Stomach (tissue), 9 donors: ENCODE measurements around the gene TRAPPC3. TPM values are rescaled to one million over a fixed set of nuclear protein-coding genes. Genes with fewer than 3 reads are reported as not detected.

Experiments used
- DNase-seq, 2 donors: peaks; one replicate each; pipeline versions ENCODE4 v3.0.0 to v3.0.0-alpha.2; 2013 to 2019
- H3K27ac ChIP-seq, 5 donors: fragments of 200-600 bp in 4 of 5; sonication (generic) in 4 of 5; one replicate each; pipeline ENCODE4 v1.5.1; 2013 to 2019; ENCODE audit warnings: mild to moderate bottlenecking in 1 of 5, moderate library complexity in 1 of 5
- H3K27me3 ChIP-seq, 3 donors: fragments of 200-600 bp; sonication (generic); one replicate each; pipeline ENCODE4 v1.5.1; 2017 to 2019; ENCODE audit warnings: mixed run types in 1 of 3
- H3K36me3 ChIP-seq, 4 donors: fragments of 200-600 bp; sonication (generic); 1 replicate in 3 of 4; 2 replicates in 1 of 4; pipeline ENCODE4 v1.5.1; 2016 to 2019
- H3K4me1 ChIP-seq, 4 donors: fragments of 200-600 bp; sonication (generic); one replicate each; pipeline ENCODE4 v1.5.1; 2016 to 2019
- H3K4me3 ChIP-seq, 4 donors: fragments of 200-600 bp; sonication (generic) in 3 of 4; one replicate each; pipeline ENCODE4 v1.5.1; 2016 to 2019; ENCODE audit warnings: mild to moderate bottlenecking in 1 of 4
- H3K9me3 ChIP-seq, 4 donors: fragments of 200-600 bp; sonication (generic); one replicate each; pipeline ENCODE4 v1.5.1; 2016 to 2019
- EP300 ChIP-seq: sonication (generic); formaldehyde crosslinking; IDR thresholded peaks from one replicate; pipeline ENCODE4 v1.6.1; 2017; ENCODE audit warnings: antibody characterized with exemption
- POLR2A ChIP-seq, 4 donors: fragments of 450-650 bp; IDR thresholded peaks; one replicate each; pipeline ENCODE4 v1.6.1; 2016; ENCODE audit warnings: antibody characterized with exemption in 4 of 4, control low read depth in 2 of 4, mild to moderate bottlenecking in 1 of 4, moderate library complexity in 1 of 4
- POLR2AphosphoS5 ChIP-seq, 3 donors: sonication (generic); formaldehyde crosslinking; IDR thresholded peaks; one replicate each; pipeline ENCODE4 v1.6.1; 2016; ENCODE audit warnings: antibody characterized with exemption in 3 of 3
- WGBS, 5 donors: extraction: QIAGEN DNeasy Blood & Tissue Kit in 3 of 5; methylation state at CpG; one replicate each; pipeline versions ENCODE4 v1.1.5 to v1.1.7; 2013 to 2018; 5-methylcytosine and 5-hydroxymethylcytosine counted together
- intact Hi-C: fragments of 100-400 bp; cut with DNase I; formaldehyde crosslinking; loops from one replicate; pipeline ENCODE4 v1.15.1; 2023; ENCODE audit warnings: low total_unique reads
- polyA plus RNA-seq, 3 donors: library from polyadenylated mRNA; stranded (reverse); fragments of 200-250 nt; gene quantifications; one replicate each; pipeline ENCODE4 v1.2.3, GENCODE V29; 2013
- total RNA-seq, 5 donors: library from RNA; depleted of rRNA; stranded (reverse); fragments of >200 nt; gene quantifications; one replicate each; pipeline versions ENCODE4 v1.1.0 to v1.2.3, GENCODE V29; 2014 to 2016
- TF ChIP-seq, protein P1 (sequence below), 7 experiments: fragments of 450-650 bp in 4 of 7; fragments of 200-600 bp in 3 of 7; sonication (generic) in 3 of 7; IDR thresholded peaks; one replicate each; pipeline ENCODE4 v1.5.1; 2016 to 2019; ENCODE audit warnings: antibody characterized with exemption in 7 of 7, control low read depth in 2 of 7, mild to moderate bottlenecking in 1 of 7
- donor health status: healthy with polysubstance abuse.
- donor health status: Bipolar disorder and iron deficiency.
- donor health status: healthy.

TRAPPC3 gene
- total and polyA plus RNA-seq, 8 donors: 8.9 to 64.0 (median 60.9) TPM

DNA sequence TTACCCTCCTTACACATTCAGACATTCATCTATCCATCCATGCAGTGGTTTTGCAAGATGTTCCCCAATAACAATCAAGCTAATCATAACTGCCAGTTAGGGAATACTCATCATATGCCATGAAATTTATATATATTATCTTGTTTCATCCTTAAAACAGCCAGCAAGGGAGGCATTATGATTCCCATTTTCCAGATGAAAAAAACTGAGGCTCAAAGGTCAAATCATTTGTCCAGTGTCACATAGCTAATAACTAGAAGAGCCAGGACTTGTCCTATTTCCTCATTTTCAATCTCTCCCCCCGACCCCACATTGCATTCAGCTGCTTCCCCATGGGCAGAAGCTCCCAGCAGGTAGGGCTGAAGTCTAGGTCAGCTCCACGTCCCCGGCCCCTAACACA lies 17.3 kb downstream of the TRAPPC3 start:
- no peak overlapping the region for H3K4me3 ChIP-seq
- 74 to 86% (median 77%) methylated on average over 3 of the region's 3 CpGs for WGBS, 5 donors
- TF ChIP-seq POLR2AphosphoS5 (IDR thresholded peaks at IDR 0.05) (no peak), EP300 (no peak), POLR2A (IDR thresholded peaks at IDR 0.05) (no peak)
- TF ChIP-seq, protein P1, sequence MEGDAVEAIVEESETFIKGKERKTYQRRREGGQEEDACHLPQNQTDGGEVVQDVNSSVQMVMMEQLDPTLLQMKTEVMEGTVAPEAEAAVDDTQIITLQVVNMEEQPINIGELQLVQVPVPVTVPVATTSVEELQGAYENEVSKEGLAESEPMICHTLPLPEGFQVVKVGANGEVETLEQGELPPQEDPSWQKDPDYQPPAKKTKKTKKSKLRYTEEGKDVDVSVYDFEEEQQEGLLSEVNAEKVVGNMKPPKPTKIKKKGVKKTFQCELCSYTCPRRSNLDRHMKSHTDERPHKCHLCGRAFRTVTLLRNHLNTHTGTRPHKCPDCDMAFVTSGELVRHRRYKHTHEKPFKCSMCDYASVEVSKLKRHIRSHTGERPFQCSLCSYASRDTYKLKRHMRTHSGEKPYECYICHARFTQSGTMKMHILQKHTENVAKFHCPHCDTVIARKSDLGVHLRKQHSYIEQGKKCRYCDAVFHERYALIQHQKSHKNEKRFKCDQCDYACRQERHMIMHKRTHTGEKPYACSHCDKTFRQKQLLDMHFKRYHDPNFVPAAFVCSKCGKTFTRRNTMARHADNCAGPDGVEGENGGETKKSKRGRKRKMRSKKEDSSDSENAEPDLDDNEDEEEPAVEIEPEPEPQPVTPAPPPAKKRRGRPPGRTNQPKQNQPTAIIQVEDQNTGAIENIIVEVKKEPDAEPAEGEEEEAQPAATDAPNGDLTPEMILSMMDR (IDR thresholded peaks at IDR 0.05): no peak
- H3K9me3 ChIP-seq: no peaks in the 10 kb centered on the region
- H3K4me1 ChIP-seq: peaks cover 9 to 43% (median 34%) of the 10 kb centered on the region in 4 donors
- H3K36me3 ChIP-seq: peaks cover 3 to 13% (median 12%) of the 10 kb centered on the region in 4 donors
- no peak for DNase-seq
- H3K27ac ChIP-seq: no peak overlapping the region
- intact Hi-C loops: no loop called here
- no peaks in the 10 kb centered on the region for H3K27me3 ChIP-seq

DNA sequence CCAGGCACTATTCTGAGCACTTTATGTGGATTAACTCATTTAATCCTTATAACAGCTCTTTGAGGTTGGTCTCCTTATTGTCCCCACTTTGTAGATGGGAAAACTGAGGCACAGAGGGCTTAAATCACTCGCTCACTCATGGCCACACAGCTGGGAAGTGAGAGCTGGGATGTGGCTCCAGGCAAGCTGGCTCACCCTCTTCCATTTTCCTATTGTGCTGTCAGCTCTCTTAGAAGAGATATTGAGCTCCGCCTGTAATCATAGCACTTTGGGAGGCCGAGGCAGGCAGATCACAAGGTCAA lies 20.4 kb downstream of the TRAPPC3 start:
- Histone ChIP-seq H3K27me3 (peaks cover 0 to 24% (median 17%) of the 10 kb centered on the region in 3 donors), H3K27ac (no peak overlapping the region), H3K4me3 (no peak overlapping the region), H3K36me3 (no peaks in the 10 kb centered on the region), H3K4me1 (peaks cover 12 to 37% (median 24%) of the 10 kb centered on the region in 4 donors), H3K9me3 (no peaks in the 10 kb centered on the region)
- TF ChIP-seq, protein P1 (IDR thresholded peaks at IDR 0.05): no peak
- TF ChIP-seq EP300 (no peak), POLR2AphosphoS5 (IDR thresholded peaks at IDR 0.05) (no peak), POLR2A (IDR thresholded peaks at IDR 0.05) (no peak)
- intact Hi-C loops: no loop called here
- DNase-seq: no peak
- WGBS, 5 donors: 84 to 100% (median 88%) methylated on average over 3 of the region's 3 CpGs

DNA sequence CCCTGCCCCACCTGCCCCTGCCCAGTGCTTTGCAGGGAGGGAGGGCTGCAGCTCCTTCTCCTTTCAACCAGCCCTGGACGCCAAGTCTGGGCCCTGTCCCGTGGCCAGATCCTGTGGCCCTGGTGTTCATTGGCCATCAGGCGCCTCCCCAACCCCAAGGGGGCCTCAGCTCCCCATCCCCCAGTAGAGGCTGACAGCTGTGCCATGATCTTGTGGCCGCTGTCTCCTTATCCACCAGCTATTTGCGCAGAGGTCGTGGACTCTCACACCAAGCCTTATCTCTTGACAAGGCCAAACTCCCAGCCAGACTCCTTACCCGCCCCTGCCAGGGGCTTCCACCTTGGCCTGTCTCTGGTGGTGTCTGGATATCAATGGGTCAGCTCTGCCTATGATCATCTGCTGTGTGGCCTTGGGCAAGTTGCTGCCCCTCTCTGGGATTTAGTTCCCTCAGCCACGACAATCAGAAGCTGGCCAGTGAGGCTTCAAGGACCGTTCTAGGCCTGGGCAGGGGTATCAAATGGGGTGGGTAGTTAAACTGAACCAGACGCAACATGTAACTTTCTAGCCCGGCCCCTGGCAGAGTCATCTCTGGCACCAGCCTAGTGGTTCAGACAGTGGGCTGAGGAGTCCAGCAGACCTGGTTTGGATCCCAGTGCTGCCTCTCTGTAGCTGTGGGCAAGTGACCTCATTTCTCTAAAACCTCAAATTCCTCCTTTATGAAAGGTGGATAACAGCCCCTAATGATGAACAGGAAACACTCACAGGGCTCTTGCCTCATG lies 21.0 kb downstream of the TRAPPC3 start:
- Histone ChIP-seq H3K4me3 (no peak overlapping the region), H3K27me3 (peaks cover 0 to 25% (median 17%) of the 10 kb centered on the region in 3 donors), H3K36me3 (no peaks in the 10 kb centered on the region), H3K4me1 (peaks cover 7 to 37% (median 24%) of the 10 kb centered on the region in 4 donors), H3K9me3 (no peaks in the 10 kb centered on the region), H3K27ac (no peak overlapping the region)
- 80 to 86% (median 84%) methylated on average over 11 of the region's 11 CpGs for WGBS, 5 donors
- intact Hi-C loops: no loop called here
- TF ChIP-seq POLR2A (IDR thresholded peaks at IDR 0.05) (no peak), POLR2AphosphoS5 (IDR thresholded peaks at IDR 0.05) (no peak)
- TF ChIP-seq, protein P1 (IDR thresholded peaks at IDR 0.05): no peak
- no peak for DNase-seq

DNA sequence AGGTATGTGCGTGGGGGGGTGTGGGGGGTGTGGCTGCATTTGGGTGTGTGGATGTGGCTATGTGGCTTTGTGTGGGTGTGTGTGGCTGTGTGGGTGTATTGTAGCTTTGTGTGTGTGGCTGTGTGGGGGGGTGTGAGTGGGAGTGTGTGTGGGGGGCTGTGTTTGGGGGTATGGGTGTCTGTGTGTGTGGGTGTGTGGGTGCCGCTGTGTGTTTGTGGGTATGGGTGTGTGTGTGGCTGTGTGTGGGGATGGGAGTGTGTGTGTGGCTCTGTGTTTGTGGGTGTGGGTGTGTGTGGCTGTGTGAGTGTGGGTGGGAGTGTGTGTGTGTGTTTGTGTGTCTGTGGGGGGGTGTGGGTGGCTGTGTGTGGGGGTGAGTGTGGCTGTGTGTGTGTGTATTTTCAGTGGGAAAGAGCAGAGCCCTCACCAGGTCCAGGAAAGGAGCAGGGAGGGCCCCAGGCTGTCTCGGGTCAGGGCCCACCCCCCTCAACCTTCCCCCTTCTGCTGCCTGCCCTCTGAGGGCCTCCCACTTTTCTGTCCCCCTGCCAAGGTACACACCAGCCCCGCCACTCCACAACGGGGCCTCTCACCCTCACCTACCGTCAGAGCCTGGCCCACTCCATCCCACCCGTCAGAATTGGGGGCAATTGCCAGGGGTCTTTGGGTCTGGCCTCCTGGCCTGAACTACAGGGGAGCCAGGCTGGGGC lies 22.3 kb downstream of the TRAPPC3 start:
- intact Hi-C loops: no loop called here
- WGBS, 5 donors: 26 to 60% (median 44%) methylated on average over 4 to 7 of the region's 7 CpGs
- Histone ChIP-seq H3K4me1 (peaks cover 6 to 41% (median 26%) of the 10 kb centered on the region in 4 donors), H3K27me3 (peaks cover 0 to 25% (median 17%) of the 10 kb centered on the region in 3 donors), H3K36me3 (no peaks in the 10 kb centered on the region), H3K27ac (no peak overlapping the region), H3K9me3 (no peaks in the 10 kb centered on the region), H3K4me3 (no peak overlapping the region)
- DNase-seq: no peak
- no peak for TF ChIP-seq EP300
- TF ChIP-seq, protein P1 (IDR thresholded peaks at IDR 0.05): no peak
- TF ChIP-seq POLR2A (IDR thresholded peaks at IDR 0.05): no peak
- TF ChIP-seq POLR2AphosphoS5 (IDR thresholded peaks at IDR 0.05): no peak
